Measurements from ENCODE around the gene GNAT3. TPM values are rescaled to one million over a fixed set of nuclear protein-coding genes. Genes with fewer than 3 reads are reported as not detected.

Gene GNAT3
- total RNA-seq, 2 experiments from 2014 or later: not detected

DNA sequence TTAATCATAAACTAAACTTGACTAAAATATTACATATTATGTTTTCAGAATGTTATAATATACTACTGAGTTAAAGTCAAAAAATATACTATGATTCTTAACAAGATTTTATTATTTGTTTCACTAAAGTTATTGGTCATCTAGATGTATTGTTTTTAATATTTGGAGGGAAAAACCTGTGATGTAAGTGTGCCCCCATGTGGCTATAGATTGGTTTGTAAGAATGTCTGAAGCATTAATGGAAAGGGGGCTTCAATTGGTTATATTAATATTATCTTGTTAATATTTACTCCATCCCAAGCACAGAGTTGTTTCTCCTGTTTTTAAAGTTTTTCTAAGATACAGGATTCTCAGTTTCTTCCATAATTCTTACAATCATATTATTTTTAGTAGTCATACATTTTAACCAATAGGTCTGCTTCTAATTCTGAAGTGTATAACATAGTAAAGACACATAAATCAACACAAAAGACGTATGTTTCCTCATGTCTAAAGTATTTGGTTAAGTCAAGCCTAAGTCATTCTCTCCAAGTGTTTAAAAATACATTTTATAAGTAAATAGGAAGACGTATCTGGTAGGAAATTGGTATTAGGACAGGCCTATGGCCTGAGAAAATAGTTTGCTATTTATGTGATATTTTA lies 58.0 kb downstream of the GNAT3 start:
- Histone ChIP-seq H3K27me3 (ENCODE audit: control insufficient read depth in 1 of 2, insufficient read depth in 2 of 2, low read length in 2 of 2) (no peaks in the 10 kb centered on the region), H3K4me3 (ENCODE audit: low read length) (no peak overlapping the region), H3K9me3 (ENCODE audit: control insufficient read depth in 1 of 2, insufficient read depth in 1 of 2, low read length in 2 of 2) (no peaks in the 10 kb centered on the region), H3K36me3 (ENCODE audit: insufficient read depth, low read length) (no peaks in the 10 kb centered on the region), H3K27ac (ENCODE audit: low read depth in 1 of 2, low read length in 2 of 2) (no peak overlapping the region), H3K4me1 (ENCODE audit: insufficient read depth, low read length) (no peaks in the 10 kb centered on the region)
- intact Hi-C loops (cut with DNase I, micrococcal nuclease): loop anchor here (1.0 to 10.0 kb wide), 3 partner anchors 359 to 397 kb away; no protein-coding TSS in a partner anchor
- Mint-ChIP-seq H3K4me1 (ENCODE audit: low read depth) (no peaks in the 10 kb centered on the region), H3K27me3 (no peaks in the 10 kb centered on the region), H3K36me3 (ENCODE audit: low read depth) (no peaks in the 10 kb centered on the region), H3K4me3 (no peak overlapping the region), H3K9me3 (no peaks in the 10 kb centered on the region), H3K27ac (no peak overlapping the region)
- ATAC-seq (ENCODE audit: poor library complexity) (no peak), DNase-seq (peak in 2 of 14 experiments; percentile 8 to 13)
- CTCF ChIA-PET: no interaction called here
- TF ChIP-seq, protein P1, sequence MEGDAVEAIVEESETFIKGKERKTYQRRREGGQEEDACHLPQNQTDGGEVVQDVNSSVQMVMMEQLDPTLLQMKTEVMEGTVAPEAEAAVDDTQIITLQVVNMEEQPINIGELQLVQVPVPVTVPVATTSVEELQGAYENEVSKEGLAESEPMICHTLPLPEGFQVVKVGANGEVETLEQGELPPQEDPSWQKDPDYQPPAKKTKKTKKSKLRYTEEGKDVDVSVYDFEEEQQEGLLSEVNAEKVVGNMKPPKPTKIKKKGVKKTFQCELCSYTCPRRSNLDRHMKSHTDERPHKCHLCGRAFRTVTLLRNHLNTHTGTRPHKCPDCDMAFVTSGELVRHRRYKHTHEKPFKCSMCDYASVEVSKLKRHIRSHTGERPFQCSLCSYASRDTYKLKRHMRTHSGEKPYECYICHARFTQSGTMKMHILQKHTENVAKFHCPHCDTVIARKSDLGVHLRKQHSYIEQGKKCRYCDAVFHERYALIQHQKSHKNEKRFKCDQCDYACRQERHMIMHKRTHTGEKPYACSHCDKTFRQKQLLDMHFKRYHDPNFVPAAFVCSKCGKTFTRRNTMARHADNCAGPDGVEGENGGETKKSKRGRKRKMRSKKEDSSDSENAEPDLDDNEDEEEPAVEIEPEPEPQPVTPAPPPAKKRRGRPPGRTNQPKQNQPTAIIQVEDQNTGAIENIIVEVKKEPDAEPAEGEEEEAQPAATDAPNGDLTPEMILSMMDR (IDR thresholded peaks at IDR 0.05): no peak
- POLR2A ChIA-PET: no interaction called here

DNA sequence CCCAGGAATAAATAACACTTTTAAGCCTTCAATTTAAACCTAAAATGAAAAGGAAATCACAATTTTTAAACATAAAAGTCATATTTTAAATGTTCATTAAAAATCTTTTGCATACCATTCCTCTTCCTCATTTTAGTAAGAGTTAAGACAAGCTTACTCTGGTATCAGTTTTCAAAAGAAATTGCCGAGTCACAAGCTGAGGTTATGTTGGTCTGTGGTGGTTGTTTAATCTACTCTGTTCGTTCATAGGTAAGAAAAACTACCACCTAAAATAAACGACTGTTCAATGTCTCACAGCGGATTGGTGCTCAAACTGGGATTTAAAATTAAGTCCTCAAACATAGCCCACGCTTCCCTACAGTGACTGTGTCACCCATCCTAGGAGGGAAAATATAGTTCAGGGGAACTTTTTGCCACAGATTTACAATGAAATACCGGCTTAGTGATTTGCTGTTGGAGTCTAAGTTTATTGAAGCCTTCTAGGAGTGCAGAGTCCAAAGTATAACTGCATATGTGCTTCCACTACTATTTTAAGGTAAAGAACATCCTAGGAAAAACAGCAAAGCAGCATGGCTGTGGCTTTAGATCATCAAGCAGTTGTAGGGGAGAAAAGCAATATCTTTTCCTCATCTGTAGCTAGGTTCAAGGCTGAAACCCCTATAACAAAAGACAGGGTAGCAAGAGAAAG lies 61.1 kb downstream of the GNAT3 start:
- peaks cover 0 to 4% of the 10 kb centered on the region in 2 experiments for H3K9me3 ChIP-seq (ENCODE audit: control insufficient read depth in 1 of 2, insufficient read depth in 1 of 2, low read length in 2 of 2)
- no peaks in the 10 kb centered on the region for H3K27me3 Mint-ChIP-seq
- no peaks in the 10 kb centered on the region for H3K4me1 ChIP-seq (ENCODE audit: insufficient read depth, low read length)
- ChIA-PET POLR2A (no interaction called here), CTCF (no interaction called here)
- no peak for ATAC-seq (ENCODE audit: poor library complexity)
- no peaks in the 10 kb centered on the region for H3K36me3 ChIP-seq (ENCODE audit: insufficient read depth, low read length)
- no peak overlapping the region for H3K27ac Mint-ChIP-seq
- TF ChIP-seq, protein P1 (IDR thresholded peaks at IDR 0.05): no peak
- intact Hi-C loops (cut with DNase I, micrococcal nuclease): loop anchor here in 1 of 2 experiments (5.0 to 10.0 kb wide), 2 partner anchors 356 to 393 kb away; no protein-coding TSS in a partner anchor
- H3K27ac ChIP-seq (ENCODE audit: low read depth in 1 of 2, low read length in 2 of 2): no peak overlapping the region
- no peaks in the 10 kb centered on the region for H3K4me1 Mint-ChIP-seq (ENCODE audit: low read depth)
- H3K4me3 ChIP-seq (ENCODE audit: low read length): no peak overlapping the region
- no peaks in the 10 kb centered on the region for H3K36me3 Mint-ChIP-seq (ENCODE audit: low read depth)
- H3K27me3 ChIP-seq (ENCODE audit: control insufficient read depth in 1 of 2, insufficient read depth in 2 of 2, low read length in 2 of 2): no peaks in the 10 kb centered on the region
- H3K4me3 Mint-ChIP-seq: no peak overlapping the region
- no peak for DNase-seq
- no peaks in the 10 kb centered on the region for H3K9me3 Mint-ChIP-seq

DNA sequence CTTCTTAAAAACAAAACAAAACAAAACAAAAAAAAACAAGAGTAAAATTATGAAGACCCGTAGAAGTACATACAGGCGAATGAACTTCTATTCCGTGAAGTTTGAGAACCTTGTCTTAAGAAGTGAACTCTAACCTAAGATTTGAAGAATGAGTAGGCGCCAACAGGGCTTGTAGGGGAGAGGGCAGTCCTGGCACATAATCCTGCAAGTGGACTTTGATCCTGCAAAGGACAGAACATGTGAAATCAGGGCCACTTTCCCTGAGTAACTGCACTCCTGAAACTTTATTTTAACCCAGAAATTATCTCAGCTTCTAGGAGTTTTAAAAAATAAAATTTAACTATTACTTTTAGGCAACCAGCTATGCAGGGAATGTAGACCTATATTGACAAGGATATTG lies 62.0 kb downstream of the GNAT3 start:
- ChIA-PET CTCF (no interaction called here), POLR2A (no interaction called here)
- peaks cover 0 to 4% of the 10 kb centered on the region in 2 experiments for H3K9me3 ChIP-seq (ENCODE audit: control insufficient read depth in 1 of 2, insufficient read depth in 1 of 2, low read length in 2 of 2)
- H3K36me3 Mint-ChIP-seq (ENCODE audit: low read depth): no peaks in the 10 kb centered on the region
- no peak overlapping the region for H3K27ac ChIP-seq (ENCODE audit: low read depth in 1 of 2, low read length in 2 of 2)
- DNase-seq (no peak), ATAC-seq (ENCODE audit: poor library complexity) (no peak)
- TF ChIP-seq, protein P1 (IDR thresholded peaks at IDR 0.05): no peak
- no peaks in the 10 kb centered on the region for H3K9me3 Mint-ChIP-seq
- no peaks in the 10 kb centered on the region for H3K27me3 ChIP-seq (ENCODE audit: control insufficient read depth in 1 of 2, insufficient read depth in 2 of 2, low read length in 2 of 2)
- H3K4me3 Mint-ChIP-seq: no peak overlapping the region
- no peaks in the 10 kb centered on the region for H3K36me3 ChIP-seq (ENCODE audit: insufficient read depth, low read length)
- no peak overlapping the region for H3K4me3 ChIP-seq (ENCODE audit: low read length)
- no peaks in the 10 kb centered on the region for H3K27me3 Mint-ChIP-seq
- no peaks in the 10 kb centered on the region for H3K4me1 ChIP-seq (ENCODE audit: insufficient read depth, low read length)
- intact Hi-C loops (cut with DNase I, micrococcal nuclease): loop anchor here in 1 of 2 experiments (5.0 to 10.0 kb wide), 2 partner anchors 355 to 393 kb away; no protein-coding TSS in a partner anchor
- H3K27ac Mint-ChIP-seq: no peak overlapping the region
- H3K4me1 Mint-ChIP-seq (ENCODE audit: low read depth): no peaks in the 10 kb centered on the region
